ENCODE results near the gene PIK3C2G.
A peak's percentile ranks its signal among the peaks of the same experiment; 100 is the strongest.

Gene PIK3C2G

DNA sequence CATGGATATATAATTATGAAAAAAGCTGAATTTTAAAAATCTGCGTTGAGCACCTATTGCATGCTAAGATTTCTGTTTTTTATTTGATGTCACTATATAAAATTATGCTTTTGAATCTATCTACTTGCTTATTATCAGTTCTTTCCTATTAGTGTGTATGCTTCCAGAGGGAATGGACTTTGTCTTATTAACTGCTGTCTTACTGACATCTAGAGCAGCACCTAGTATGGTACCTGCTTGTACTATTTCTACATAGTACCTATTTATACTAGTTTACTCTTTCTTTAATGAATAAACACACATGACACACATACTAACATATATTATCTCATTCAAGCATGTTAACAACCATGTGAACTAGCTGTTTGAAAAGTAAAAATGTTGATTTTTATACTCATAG is 38.6 kb upstream of the PIK3C2G start:
- H3F3A ChIP-seq (ENCODE audit: low read depth): no peaks in the 10 kb centered on the region
- no peaks in the 10 kb centered on the region for H3K4me1 ChIP-seq (ENCODE audit: insufficient read depth, low read length, poor library complexity, severe bottlenecking)
- no peak overlapping the region for H3K9ac ChIP-seq (ENCODE audit: low read depth, low read length, poor library complexity, severe bottlenecking)
- no peaks in the 10 kb centered on the region for H3K79me2 ChIP-seq (ENCODE audit: insufficient read depth, low read length)
- no peaks in the 10 kb centered on the region for H3K9me3 ChIP-seq (ENCODE audit: insufficient read depth, low read depth, low read length)
- H3K27me3 ChIP-seq (ENCODE audit: insufficient read depth, low read length, poor library complexity, severe bottlenecking): no peaks in the 10 kb centered on the region
- no peak for TF ChIP-seq EZH2phosphoT487 (IDR thresholded peaks at IDR 0.05; ENCODE audit: borderline replicate concordance)
- TF ChIP-seq, protein P1, sequence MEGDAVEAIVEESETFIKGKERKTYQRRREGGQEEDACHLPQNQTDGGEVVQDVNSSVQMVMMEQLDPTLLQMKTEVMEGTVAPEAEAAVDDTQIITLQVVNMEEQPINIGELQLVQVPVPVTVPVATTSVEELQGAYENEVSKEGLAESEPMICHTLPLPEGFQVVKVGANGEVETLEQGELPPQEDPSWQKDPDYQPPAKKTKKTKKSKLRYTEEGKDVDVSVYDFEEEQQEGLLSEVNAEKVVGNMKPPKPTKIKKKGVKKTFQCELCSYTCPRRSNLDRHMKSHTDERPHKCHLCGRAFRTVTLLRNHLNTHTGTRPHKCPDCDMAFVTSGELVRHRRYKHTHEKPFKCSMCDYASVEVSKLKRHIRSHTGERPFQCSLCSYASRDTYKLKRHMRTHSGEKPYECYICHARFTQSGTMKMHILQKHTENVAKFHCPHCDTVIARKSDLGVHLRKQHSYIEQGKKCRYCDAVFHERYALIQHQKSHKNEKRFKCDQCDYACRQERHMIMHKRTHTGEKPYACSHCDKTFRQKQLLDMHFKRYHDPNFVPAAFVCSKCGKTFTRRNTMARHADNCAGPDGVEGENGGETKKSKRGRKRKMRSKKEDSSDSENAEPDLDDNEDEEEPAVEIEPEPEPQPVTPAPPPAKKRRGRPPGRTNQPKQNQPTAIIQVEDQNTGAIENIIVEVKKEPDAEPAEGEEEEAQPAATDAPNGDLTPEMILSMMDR (conservative IDR thresholded peaks at IDR 0.05; ENCODE audit: low read length): no peak
- H3K9me2 ChIP-seq (replicated peaks; ENCODE audit: low read depth, low read length): no peaks in the 10 kb centered on the region
- no peak overlapping the region for H2AFZ ChIP-seq (ENCODE audit: low read length)
- H4K20me1 ChIP-seq (ENCODE audit: insufficient read depth, low read length, poor library complexity, severe bottlenecking): no peaks in the 10 kb centered on the region
- no peak overlapping the region for H3K4me2 ChIP-seq (ENCODE audit: low read depth, low read length, poor library complexity, severe bottlenecking)
- no peaks in the 10 kb centered on the region for H3K36me3 ChIP-seq (ENCODE audit: insufficient read depth, low read length)
- no peak overlapping the region for H3K4me3 ChIP-seq (ENCODE audit: low read length, poor library complexity, severe bottlenecking)

DNA sequence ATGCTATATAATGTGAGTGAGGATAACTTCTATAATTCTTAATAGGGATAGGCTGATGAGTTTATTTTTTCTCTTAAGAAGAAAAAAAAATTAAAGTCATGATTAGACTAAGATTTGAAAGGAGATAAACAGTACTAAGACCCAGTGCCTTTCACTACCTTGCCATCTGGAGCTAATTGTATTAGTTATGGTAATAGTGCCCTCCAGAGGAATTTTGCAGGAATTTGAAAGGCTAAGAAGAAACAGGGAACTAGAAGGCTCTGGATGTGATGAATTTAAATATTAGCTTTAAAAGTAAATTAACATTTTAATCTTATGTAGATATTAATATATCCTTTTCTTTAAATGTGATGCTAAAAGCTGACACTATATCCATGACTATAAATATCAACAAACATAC is 36.6 kb upstream of the PIK3C2G start:
- Histone ChIP-seq H3K79me2 (ENCODE audit: insufficient read depth, low read length) (no peaks in the 10 kb centered on the region), H4K20me1 (ENCODE audit: insufficient read depth, low read length, poor library complexity, severe bottlenecking) (no peaks in the 10 kb centered on the region), H3K9ac (ENCODE audit: low read depth, low read length, poor library complexity, severe bottlenecking) (no peak overlapping the region), H3K9me3 (ENCODE audit: insufficient read depth, low read depth, low read length) (no peaks in the 10 kb centered on the region), H3K27me3 (ENCODE audit: insufficient read depth, low read length, poor library complexity, severe bottlenecking) (no peaks in the 10 kb centered on the region), H3K36me3 (ENCODE audit: insufficient read depth, low read length) (no peaks in the 10 kb centered on the region), H3F3A (ENCODE audit: low read depth) (no peaks in the 10 kb centered on the region), H3K4me1 (ENCODE audit: insufficient read depth, low read length, poor library complexity, severe bottlenecking) (no peaks in the 10 kb centered on the region), H3K4me3 (ENCODE audit: low read length, poor library complexity, severe bottlenecking) (no peak overlapping the region), H3K9me2 (replicated peaks; ENCODE audit: low read depth, low read length) (no peaks in the 10 kb centered on the region), H3K4me2 (ENCODE audit: low read depth, low read length, poor library complexity, severe bottlenecking) (no peak overlapping the region), H2AFZ (ENCODE audit: low read length) (no peak overlapping the region)
- TF ChIP-seq, protein P1 (conservative IDR thresholded peaks at IDR 0.05; ENCODE audit: low read length): peak; percentile 51
- no peak for TF ChIP-seq EZH2phosphoT487 (IDR thresholded peaks at IDR 0.05; ENCODE audit: borderline replicate concordance)

DNA sequence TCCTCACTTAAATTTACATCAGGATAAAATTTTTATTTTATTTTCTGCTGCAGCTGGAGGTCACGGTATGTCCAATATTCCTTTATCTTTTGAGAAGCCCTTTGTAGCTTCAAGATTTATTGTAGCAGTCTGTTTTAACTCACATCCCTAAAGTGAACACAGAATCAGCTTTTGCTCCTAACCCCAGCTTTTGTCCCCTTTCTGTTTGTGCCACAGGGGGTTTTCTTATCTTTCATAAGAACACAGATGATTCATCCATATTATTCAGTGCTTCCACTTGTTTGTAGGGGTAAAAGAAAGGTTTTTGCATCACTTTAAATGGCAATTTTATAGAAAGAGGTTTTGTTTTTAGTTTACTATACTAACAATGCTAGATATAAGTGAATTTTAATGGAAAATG is 21.8 kb upstream of the PIK3C2G start:
- Histone ChIP-seq H3K36me3 (ENCODE audit: insufficient read depth, low read length) (no peaks in the 10 kb centered on the region), H3K4me1 (ENCODE audit: insufficient read depth, low read length, poor library complexity, severe bottlenecking) (no peaks in the 10 kb centered on the region), H2AFZ (ENCODE audit: low read length) (no peak overlapping the region), H3K9me2 (replicated peaks; ENCODE audit: low read depth, low read length) (no peaks in the 10 kb centered on the region), H3K4me2 (ENCODE audit: low read depth, low read length, poor library complexity, severe bottlenecking) (no peak overlapping the region), H3F3A (ENCODE audit: low read depth) (no peaks in the 10 kb centered on the region), H3K9me3 (ENCODE audit: insufficient read depth, low read depth, low read length) (no peaks in the 10 kb centered on the region), H3K9ac (ENCODE audit: low read depth, low read length, poor library complexity, severe bottlenecking) (no peak overlapping the region), H4K20me1 (ENCODE audit: insufficient read depth, low read length, poor library complexity, severe bottlenecking) (no peaks in the 10 kb centered on the region), H3K79me2 (ENCODE audit: insufficient read depth, low read length) (no peaks in the 10 kb centered on the region), H3K4me3 (ENCODE audit: low read length, poor library complexity, severe bottlenecking) (no peak overlapping the region), H3K27me3 (ENCODE audit: insufficient read depth, low read length, poor library complexity, severe bottlenecking) (no peaks in the 10 kb centered on the region)
- TF ChIP-seq, protein P1 (conservative IDR thresholded peaks at IDR 0.05; ENCODE audit: low read length): no peak
- no peak for TF ChIP-seq EZH2phosphoT487 (IDR thresholded peaks at IDR 0.05; ENCODE audit: borderline replicate concordance)

Measured in Loucy (cell line).